HepG2 (cell line): ENCODE measurements around the gene TOMM7. TPM values are rescaled to one million over a fixed set of nuclear protein-coding genes. Genes with fewer than 3 reads are reported as not detected.
"Not testable (repeated sequence)": the region's sequence is repeated elsewhere in the genome, so short reads cannot be mapped to it uniquely, and the experiment has no call there.

Experiments
- ATAC-seq: fragments of 200-7000 bp; cut with Tn5 transposase; 3 replicates; pipeline ENCODE4 v1.9.1; 2020; ENCODE audit warnings: mild to moderate bottlenecking, moderate library complexity
- BruUV-seq: library from RNA; stranded (reverse); fragments of 400-500 nt; replicated peaks from 2 replicates; lab custom pipeline; 2021; lab: Mats Ljungman, UMichigan
- CTCF ChIA-PET: fragments of 300-600 bp; formaldehyde crosslinking; extraction: SDS; loops from one replicate; lab custom pipeline; 2021; ENCODE audit warnings: low total read pairs, inconsistent platforms, low intra/inter-chr PET ratio; lab: Yijun Ruan, JAX
- POLR2A ChIA-PET: fragments of 350-600 bp; sonication (Branson Sonifier 250); formaldehyde crosslinking; loops from one replicate; lab custom pipeline; 2020; ENCODE audit warnings: antibody characterized with exemption, inconsistent platforms; lab: Yijun Ruan, JAX
- DNase-seq: peaks from one replicate; pipeline ENCODE4 v3.0.0-alpha.2; 2015; ENCODE audit warnings: low spot score
- FAIRE-seq: peaks from 3 replicates; lab custom pipeline; 2011; peaks lifted over from hg19 to GRCh38; lab: Jason Lieb, UNC
- H2AFZ ChIP-seq: one replicate; pipeline ENCODE4 v1.6.1; 2011; ENCODE audit warnings: low read length, inconsistent platforms
- H3K27ac ChIP-seq: fragments of 300-600 bp; 3 replicates; pipeline ENCODE4 v1.8.0; 2011; ENCODE audit warnings: mixed run types, mild to moderate bottlenecking, mixed read lengths, low read length, inconsistent platforms; ENCODE audit not compliant: insufficient read depth; ENCODE audit errors: extremely low read length
- H3K27me3 ChIP-seq, 2 experiments: fragments of 200-600 bp in 1 of 2; 2 replicates in 1 of 2; 3 replicates in 1 of 2; pipeline versions ENCODE4 v1.6.0 to v1.8.0; 2011; ENCODE audit warnings: low read length in 2 of 2, mild to moderate bottlenecking in 2 of 2, moderate library complexity in 2 of 2, inconsistent platforms in 1 of 2; ENCODE audit not compliant: insufficient read depth in 2 of 2, control insufficient read depth in 1 of 2
- H3K36me3 ChIP-seq, 2 experiments: fragments of 200-600 bp in 1 of 2; replicated peaks in 1 of 2; 2 replicates in 1 of 2; 3 replicates in 1 of 2; pipeline versions ENCODE4 v1.5.1 to v1.8.0; 2011; ENCODE audit warnings: low read length in 2 of 2, inconsistent platforms in 1 of 2; ENCODE audit not compliant: insufficient read depth in 2 of 2, control insufficient read depth in 1 of 2
- H3K4me1 ChIP-seq: 2 replicates; pipeline ENCODE4 v1.5.1; 2012; ENCODE audit warnings: low read length, inconsistent platforms; ENCODE audit not compliant: insufficient read depth
- H3K4me2 ChIP-seq: 2 replicates; pipeline ENCODE4 v1.6.0; 2011; ENCODE audit warnings: low read depth, low read length, inconsistent platforms
- H3K4me3 ChIP-seq, 3 experiments: fragments of 200-600 bp in 1 of 3; sonication (generic), shearing (Covaris generic) in 1 of 3; replicated peaks in 1 of 3; 2 replicates each; pipeline ENCODE4 v1.5.1; 2011 to 2016; ENCODE audit warnings: low read length in 3 of 3, inconsistent platforms in 2 of 3, low read depth in 2 of 3, mild to moderate bottlenecking in 2 of 3, control low read depth in 1 of 3, mixed read lengths in 1 of 3; ENCODE audit not compliant: insufficient read depth in 1 of 3
- H3K79me2 ChIP-seq: one replicate; pipeline ENCODE4 v1.6.1; 2011; ENCODE audit warnings: low read length, inconsistent platforms; ENCODE audit not compliant: insufficient read depth
- H3K9ac ChIP-seq: 2 replicates; pipeline ENCODE4 v1.6.0; 2011; ENCODE audit warnings: mild to moderate bottlenecking, low read depth, low read length, inconsistent platforms; ENCODE audit not compliant: insufficient read depth
- H3K9me3 ChIP-seq: 2 replicates; pipeline ENCODE4 v1.5.1; 2012; ENCODE audit warnings: mild to moderate bottlenecking, low read length
- H4K20me1 ChIP-seq: 2 replicates; pipeline ENCODE4 v1.6.0; 2011; ENCODE audit warnings: inconsistent platforms, mild to moderate bottlenecking, low read length, moderate library complexity; ENCODE audit not compliant: insufficient read depth
- ASH2L ChIP-seq: fragments of 300-600, 200-600 bp; sonication (generic); IDR thresholded peaks from 2 replicates; pipeline ENCODE4 v1.7.0; 2017; ENCODE audit warnings: low read depth, mild to moderate bottlenecking, moderate library complexity, mixed read lengths, low read length; ENCODE audit not compliant: insufficient read length
- FOXC1 ChIP-seq: sonication (generic); formaldehyde crosslinking; IDR thresholded peaks from 2 replicates; pipeline ENCODE4 v1.8.0; 2022; ENCODE audit warnings: mild to moderate bottlenecking, missing genetic modification reagents, borderline replicate concordance
- GATA4 ChIP-seq: sonication (generic); IDR thresholded peaks from 2 replicates; pipeline ENCODE4 v1.6.1; 2016; ENCODE audit warnings: antibody characterized with exemption, low read depth, borderline replicate concordance
- GTF3A ChIP-seq: sonication (generic); formaldehyde crosslinking; conservative IDR thresholded peaks from 2 replicates; pipeline ENCODE4 v1.4.0; 2020; ENCODE audit warnings: mild to moderate bottlenecking, missing genetic modification reagents
- KLF12 ChIP-seq: sonication (generic); formaldehyde crosslinking; IDR thresholded peaks from 2 replicates; pipeline ENCODE4 v1.4.0; 2020; ENCODE audit warnings: missing genetic modification reagents, borderline replicate concordance
- NKX3-1 ChIP-seq: sonication (generic); formaldehyde crosslinking; IDR thresholded peaks from 2 replicates; pipeline ENCODE4 v1.5.0; 2020; ENCODE audit warnings: missing genetic modification reagents
- ZFP1 ChIP-seq: IDR thresholded peaks from 2 replicates; pipeline ENCODE4 v1.6.1; 2016
- ZFP36L2 ChIP-seq: sonication (generic); formaldehyde crosslinking; IDR thresholded peaks from 2 replicates; pipeline ENCODE4 v1.4.0; 2020; ENCODE audit warnings: missing genetic modification reagents
- ZNF235 ChIP-seq: sonication (generic); formaldehyde crosslinking; IDR thresholded peaks from 2 replicates; pipeline ENCODE4 v1.8.1; 2023; ENCODE audit warnings: mild to moderate bottlenecking, missing genetic modification reagents, borderline replicate concordance
- ZNF468 ChIP-seq: sonication (generic); formaldehyde crosslinking; IDR thresholded peaks from 2 replicates; pipeline ENCODE4 v1.8.0; 2022; ENCODE audit warnings: mild to moderate bottlenecking, moderate library complexity, missing genetic modification reagents
- ZNF530 ChIP-seq: sonication (generic); formaldehyde crosslinking; IDR thresholded peaks from 2 replicates; pipeline ENCODE4 v1.5.0; 2020; ENCODE audit warnings: low read depth, mild to moderate bottlenecking, missing genetic modification reagents
- ZNF891 ChIP-seq: sonication (generic); formaldehyde crosslinking; IDR thresholded peaks from 2 replicates; pipeline ENCODE4 v1.5.0; 2020; ENCODE audit warnings: mild to moderate bottlenecking, missing genetic modification reagents
- WGBS: methylation state at CpG from one replicate; pipeline ENCODE4 v1.1.6; 2017; ENCODE audit warnings: low lambda C conversion rate; 5-methylcytosine and 5-hydroxymethylcytosine counted together
- in situ Hi-C: cut with HindIII; loops from 2 replicates; pipeline ENCODE4 v1.10.0; 2017; ENCODE audit warnings: low pct_unique_long_range_greater_than_20kb; ENCODE audit not compliant: extremely low pct_ligation_motif_present
- intact Hi-C: fragments of 100-400 bp; cut with micrococcal nuclease; formaldehyde crosslinking; loops from one replicate; pipeline ENCODE4 v1.10.0; 2022; ENCODE audit not compliant: unreplicated experiment
- polyA plus RNA-seq, 8 experiments: library from polyadenylated mRNA; depleted of rRNA in 3 of 8; stranded (reverse) in 7 of 8; unstranded in 1 of 8; fragments of >200 nt; fragmentation: Illumina TruSeq in 4 of 8; extraction: Trizol in 4 of 8; gene quantifications; 2 replicates each; pipeline versions ENCODE4 v1.2.1 to v1.2.3, GENCODE V29; 2011 to 2016; ENCODE audit warnings: low read depth in 4 of 8, missing spikeins in 1 of 8, mixed read lengths in 1 of 8; ENCODE audit not compliant: insufficient read depth in 1 of 8
- total RNA-seq, 5 experiments: library from RNA; depleted of rRNA; stranded (reverse); fragments of >200 nt; fragmentation: Illumina TruSeq; extraction: Trizol; gene quantifications; 2 replicates each; pipeline ENCODE4 v1.2.3, GENCODE V29; 2016; ENCODE audit warnings: low read depth in 1 of 5
- TF ChIP-seq, protein P1 (sequence below): sonication (generic); formaldehyde crosslinking; conservative IDR thresholded peaks from 2 replicates; pipeline ENCODE4 v1.4.0; 2020; ENCODE audit warnings: missing genetic modification reagents

TOMM7 gene
- total and polyA plus RNA-seq, 2 of the 13 experiments (the other 11 are each of a cell fraction or from before 2014, with no cell fraction given): 251 to 369 TPM

DNA sequence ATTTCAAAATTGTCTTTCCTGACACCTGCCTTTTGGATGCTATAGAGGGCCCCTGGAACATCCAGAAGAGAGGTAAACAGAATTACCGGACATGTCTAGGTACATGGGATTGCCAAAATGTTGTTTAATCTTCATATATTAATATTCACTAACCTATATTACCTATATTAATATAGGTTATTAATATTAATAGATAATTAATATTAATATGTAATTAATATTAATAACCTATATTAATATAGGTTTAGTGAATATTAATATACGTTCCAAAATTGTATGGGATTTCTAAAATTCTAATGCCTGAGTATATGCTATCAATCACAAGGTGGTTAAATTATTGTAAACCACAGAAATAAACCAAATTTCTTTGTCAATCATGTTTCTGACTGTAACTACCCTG, 17.4 kb downstream of the TOMM7 start:
- ATAC-seq: no peak
- no peak for TF ChIP-seq FOXC1 (CRISPR knock-in tag)
- TF ChIP-seq ZNF235 (CRISPR knock-in tag): no peak
- no peak for TF ChIP-seq ZNF530 (CRISPR knock-in tag)
- TF ChIP-seq ZNF468 (CRISPR knock-in tag): no peak
- no peak for TF ChIP-seq GATA4
- TF ChIP-seq GTF3A (CRISPR knock-in tag): no peak
- TF ChIP-seq KLF12 (CRISPR knock-in tag): no peak
- no peak for TF ChIP-seq ZNF891 (CRISPR knock-in tag)
- TF ChIP-seq ZFP1 (CRISPR knock-in tag): no peak
- no peak for TF ChIP-seq ZFP36L2 (CRISPR knock-in tag)
- TF ChIP-seq, protein P1, sequence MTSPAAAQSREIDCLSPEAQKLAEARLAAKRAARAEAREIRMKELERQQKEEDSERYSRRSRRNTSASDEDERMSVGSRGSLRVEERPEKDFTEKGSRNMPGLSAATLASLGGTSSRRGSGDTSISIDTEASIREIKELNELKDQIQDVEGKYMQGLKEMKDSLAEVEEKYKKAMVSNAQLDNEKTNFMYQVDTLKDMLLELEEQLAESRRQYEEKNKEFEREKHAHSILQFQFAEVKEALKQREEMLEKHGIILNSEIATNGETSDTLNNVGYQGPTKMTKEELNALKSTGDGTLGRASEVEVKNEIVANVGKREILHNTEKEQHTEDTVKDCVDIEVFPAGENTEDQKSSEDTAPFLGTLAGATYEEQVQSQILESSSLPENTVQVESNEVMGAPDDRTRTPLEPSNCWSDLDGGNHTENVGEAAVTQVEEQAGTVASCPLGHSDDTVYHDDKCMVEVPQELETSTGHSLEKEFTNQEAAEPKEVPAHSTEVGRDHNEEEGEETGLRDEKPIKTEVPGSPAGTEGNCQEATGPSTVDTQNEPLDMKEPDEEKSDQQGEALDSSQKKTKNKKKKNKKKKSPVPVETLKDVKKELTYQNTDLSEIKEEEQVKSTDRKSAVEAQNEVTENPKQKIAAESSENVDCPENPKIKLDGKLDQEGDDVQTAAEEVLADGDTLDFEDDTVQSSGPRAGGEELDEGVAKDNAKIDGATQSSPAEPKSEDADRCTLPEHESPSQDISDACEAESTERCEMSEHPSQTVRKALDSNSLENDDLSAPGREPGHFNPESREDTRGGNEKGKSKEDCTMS (CRISPR knock-in tag): no peak
- no peak for TF ChIP-seq ASH2L
- no peak for TF ChIP-seq NKX3-1
- BruUV-seq: no TSS peak
- DNase-seq: no peak
- intact Hi-C loops: no loop called here
- Histone ChIP-seq H3K9me3 (no peaks in the 10 kb centered on the region), H4K20me1 (no peaks in the 10 kb centered on the region), H3K27me3 (no peaks in the 10 kb centered on the region), H3K4me1 (peaks cover 56% of the 10 kb centered on the region), H3K27ac (no peak overlapping the region), H3K4me3 (no peak overlapping the region), H3K4me2 (no peak overlapping the region), H3K79me2 (no peaks in the 10 kb centered on the region), H3K9ac (no peak overlapping the region), H2AFZ (no peak overlapping the region), H3K36me3 (no peaks in the 10 kb centered on the region)
- no peak for FAIRE-seq
- in situ Hi-C loops: no loop called here
- ChIA-PET POLR2A (no interaction called here), CTCF (no interaction called here)
- 66% methylated on average over 2 of the region's 2 CpGs for WGBS

DNA sequence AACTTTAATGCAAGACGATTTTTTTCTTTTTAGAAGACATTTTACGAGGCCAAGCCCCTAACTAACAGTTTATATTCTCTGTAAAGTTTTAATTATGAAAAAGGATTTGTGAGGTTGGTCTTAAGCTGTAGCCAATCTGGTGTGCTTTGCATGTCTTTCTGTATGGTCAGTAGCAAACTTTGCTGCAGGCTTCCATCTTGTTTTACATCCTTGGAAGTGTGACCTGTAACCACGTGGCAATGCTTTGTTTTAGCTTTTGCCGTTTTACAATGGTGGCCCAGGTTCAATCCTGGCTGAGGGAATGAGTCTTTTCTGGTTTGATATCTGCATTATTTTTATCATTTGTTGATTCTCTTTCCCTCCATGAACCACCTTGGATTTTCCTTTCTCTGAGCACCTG, 19.8 kb downstream of the TOMM7 start:
- in situ Hi-C loops, ATAC-seq: not testable (repeated sequence)
- WGBS: 90% methylated on average over 4 of the region's 4 CpGs

More for the DNA sequence above, 19.8 kb downstream of the TOMM7 start:
- intact Hi-C loops, H3K36me3 ChIP-seq, H4K20me1 ChIP-seq, FAIRE-seq, BruUV-seq, DNase-seq, H3K27ac ChIP-seq, H3K79me2 ChIP-seq, H3K9ac ChIP-seq, H3K27me3 ChIP-seq, H2AFZ ChIP-seq, H3K9me3 ChIP-seq, CTCF ChIA-PET, H3K4me3 ChIP-seq: not testable (repeated sequence)
- peaks cover 35% of the 10 kb centered on the region for H3K4me1 ChIP-seq
- H3K4me2 ChIP-seq: peak overlapping the region; percentile 72; the same call in 1 of the 2 replicates
- POLR2A ChIA-PET: interaction anchor here (1.3 to 1.4 kb wide), 2 partner anchors 17 to 19 kb away, joined by 3 to 4 read pairs; no protein-coding TSS in a partner anchor
